ENCODE results near the gene MSANTD7.
"Not testable (repeated sequence)": the region's sequence is repeated elsewhere in the genome, so short reads cannot be mapped to it uniquely, and the experiment has no call there.

MSANTD7 gene

DNA sequence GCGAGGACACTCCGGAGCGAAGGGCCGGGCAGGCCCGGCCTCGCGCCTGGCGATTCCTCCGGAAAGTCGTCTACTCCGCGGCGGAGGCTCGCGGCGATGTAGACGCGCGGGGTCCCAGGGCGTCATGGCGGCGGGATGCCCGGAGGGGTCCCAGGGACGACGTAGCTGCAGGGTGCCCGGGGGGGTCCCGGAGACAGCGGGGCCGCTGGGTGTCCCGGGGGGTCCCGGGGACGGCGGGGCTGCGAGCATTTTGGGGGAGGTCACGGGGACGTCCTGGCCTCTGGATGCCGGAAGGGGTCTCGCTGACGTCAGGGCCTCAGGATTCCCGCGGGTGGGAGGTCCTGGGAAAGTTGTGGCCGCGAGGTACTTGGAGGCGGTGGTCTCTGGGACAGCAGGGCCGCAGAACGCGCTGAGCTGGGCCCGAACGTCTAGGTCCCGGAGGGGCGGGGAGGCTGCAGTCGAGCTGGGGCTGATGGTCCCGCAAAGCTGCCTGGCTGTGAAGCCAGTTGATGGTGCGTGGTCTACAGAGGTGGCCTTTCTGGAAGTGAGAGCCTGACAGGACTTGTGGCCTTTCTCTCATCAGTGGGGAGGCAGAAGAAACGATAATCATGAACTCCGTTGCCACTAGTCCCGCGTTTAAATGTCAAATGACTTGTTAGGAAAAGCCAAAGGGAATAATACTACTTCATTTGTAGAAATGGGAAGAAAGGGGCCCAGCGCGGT lies 637 bp downstream of the MSANTD7 start:
- DNase-seq = no peak

DNA sequence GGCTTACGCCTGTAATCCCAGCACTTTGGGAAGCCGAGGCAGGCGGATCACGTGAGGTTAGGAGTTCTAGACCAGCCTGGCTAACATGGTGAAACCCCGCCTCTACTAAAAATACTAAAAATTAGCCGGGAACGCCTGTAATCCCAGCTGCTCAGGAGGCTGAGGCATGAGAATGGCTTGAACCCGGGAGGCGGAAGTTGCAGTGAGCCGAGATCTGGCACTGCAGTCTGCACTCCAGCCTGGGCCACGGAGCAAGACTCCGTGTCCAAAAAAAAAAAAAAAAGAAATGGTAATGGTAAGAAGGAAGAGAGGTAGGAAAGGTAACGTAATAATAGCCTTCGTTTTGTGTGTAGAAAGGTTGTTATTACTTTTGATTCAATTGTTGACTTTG lies 1.2 kb downstream of the MSANTD7 start:
- DNase-seq = no peak

- DNase-seq = no peak
These were observed 2.1 kb downstream of the MSANTD7 start for GRCh38 chr10:14840178-14840577.

- no peak for DNase-seq
These were observed 5.4 kb downstream of the MSANTD7 start for GRCh38 chr10:14843327-14843988.

DNA sequence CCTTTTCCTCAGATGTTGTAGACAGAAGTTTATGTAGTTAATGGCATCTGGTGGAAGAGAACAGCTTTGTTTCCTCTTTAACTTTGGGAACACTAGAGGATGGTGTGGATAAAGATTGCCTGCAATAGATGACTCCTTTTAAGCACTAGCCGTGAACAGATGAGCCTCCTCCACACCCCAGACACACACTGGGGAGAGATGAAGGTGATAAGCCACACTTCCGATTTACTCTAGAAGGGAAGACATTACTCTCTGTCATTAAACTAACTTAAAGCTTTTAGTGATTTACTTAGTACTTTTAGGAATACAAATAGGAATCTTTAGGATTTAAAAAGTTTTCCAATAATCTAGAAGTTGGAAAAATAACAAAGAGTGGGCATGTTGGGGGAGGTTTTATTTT lies 6.8 kb downstream of the MSANTD7 start:
- DNase-seq = no peak

DNA sequence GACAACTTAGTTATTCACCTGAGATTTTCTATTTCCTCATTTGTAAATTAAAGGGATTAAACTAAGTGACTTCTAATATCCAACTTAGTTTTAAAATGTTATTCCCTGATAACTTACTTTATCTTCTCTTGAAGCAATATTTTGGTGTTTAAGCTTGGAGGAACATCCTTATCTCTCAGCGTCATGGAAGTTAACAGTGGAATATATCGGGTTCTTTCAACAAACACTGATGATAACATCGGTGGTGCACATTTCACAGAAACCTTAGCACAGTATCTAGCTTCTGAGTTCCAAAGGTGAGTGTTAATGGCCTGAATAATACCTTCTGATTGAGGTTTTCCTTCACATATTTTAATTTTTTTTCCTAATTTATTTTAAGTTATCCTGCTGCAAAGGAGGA lies 14.1 kb downstream of the MSANTD7 start:
- DNase-seq = no peak

GRCh38 chr10:14855453-14855852 lies 17.3 kb downstream of the MSANTD7 start:
- no peak for DNase-seq

GRCh38 chr10:14858338-14858960 lies 20.3 kb downstream of the MSANTD7 start:
- no peak for DNase-seq

GRCh38 chr10:14859043-14859442 lies 20.9 kb downstream of the MSANTD7 start:
- DNase-seq = no peak

DNA sequence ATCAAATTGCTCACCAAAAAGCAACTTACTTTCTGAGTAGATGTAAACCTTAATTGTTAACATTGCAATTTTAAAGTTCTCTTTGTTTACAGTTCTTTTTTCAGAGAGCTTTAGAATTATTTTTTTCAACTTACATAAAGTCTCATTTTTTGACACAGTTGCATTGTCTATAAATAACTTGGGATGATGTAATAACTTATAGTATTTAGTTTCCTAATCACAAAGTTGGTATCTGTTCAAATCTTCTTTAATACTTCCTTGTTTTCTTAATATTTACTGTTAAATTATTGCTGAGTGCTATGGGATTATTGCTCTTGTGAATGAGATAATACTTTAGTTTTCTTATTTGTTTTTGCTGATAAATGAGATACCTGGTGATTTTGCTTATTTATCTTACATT lies 21.7 kb downstream of the MSANTD7 start:
- DNase-seq = no peak

DNA sequence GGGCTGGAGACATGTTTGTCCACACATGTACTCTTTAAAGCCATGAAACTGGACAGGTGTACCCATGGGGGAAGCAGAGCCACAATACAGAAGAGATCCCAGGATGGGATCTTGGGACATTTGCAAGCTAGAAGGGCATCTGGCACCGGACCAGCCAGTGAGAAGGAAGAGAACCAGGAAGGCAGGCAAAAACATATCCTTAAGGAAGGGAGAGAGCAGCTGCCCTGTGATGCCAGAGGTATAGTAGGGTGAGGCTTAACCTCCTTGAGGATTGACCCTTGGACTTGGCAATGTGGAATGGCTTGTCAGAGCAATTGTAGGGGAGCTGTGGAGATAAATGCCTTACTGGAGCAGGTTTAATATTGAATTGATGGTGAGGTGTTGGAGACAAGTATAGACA lies 22.7 kb downstream of the MSANTD7 start:
- DNase-seq = no peak

GRCh38 chr10:14864466-14864865 lies 26.4 kb downstream of the MSANTD7 start:
- DNase-seq = not testable (repeated sequence)

DNA sequence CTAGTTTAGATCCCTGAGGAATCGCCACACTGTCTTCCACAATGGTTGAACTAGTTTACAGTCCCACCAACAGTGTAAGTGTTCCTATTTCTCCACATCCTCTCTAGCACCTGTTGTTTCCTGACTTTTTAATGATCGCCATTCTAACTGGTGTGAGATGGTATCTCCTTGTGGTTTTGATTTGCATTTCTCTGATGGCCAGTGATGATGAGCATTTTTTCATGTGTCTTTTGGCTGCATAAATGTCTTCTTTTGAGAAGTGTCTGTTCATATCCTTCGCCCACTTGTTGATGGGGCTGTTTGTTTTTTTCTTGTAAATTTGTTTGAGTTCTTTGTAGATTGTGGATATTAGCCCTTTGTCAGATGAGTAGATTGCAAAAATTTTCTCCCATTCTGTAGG lies 26.8 kb downstream of the MSANTD7 start:
- DNase-seq = not testable (repeated sequence)

GRCh38 chr10:14873090-14873760 lies 35.1 kb downstream of the MSANTD7 start:
- DNase-seq = no peak

DNA sequence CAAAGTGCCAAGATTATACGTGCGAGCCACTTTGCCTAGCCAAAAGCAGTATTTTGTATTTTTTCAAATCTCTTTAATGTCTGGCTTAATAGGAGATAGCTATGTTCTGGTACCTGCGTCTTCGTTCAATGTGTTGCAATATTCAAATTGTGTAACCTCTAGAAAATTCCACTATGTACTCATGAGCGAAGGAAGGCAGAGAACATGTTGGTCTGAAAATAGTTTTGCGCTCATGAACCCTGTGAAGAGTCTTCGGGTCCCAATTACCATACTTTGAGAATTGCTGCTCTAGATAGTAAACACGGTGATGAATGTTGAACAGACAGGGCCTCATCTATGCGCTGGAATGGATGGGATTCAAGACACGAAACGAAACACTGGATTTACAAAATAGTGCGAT lies 37.8 kb downstream of the MSANTD7 start:
- DNase-seq = no peak

- DNase-seq = no peak
These were observed 38.7 kb downstream of the MSANTD7 start for GRCh38 chr10:14876764-14877163.

GRCh38 chr10:14878266-14879123 lies 40.4 kb downstream of the MSANTD7 start, which contains the start of gene SUV39H2:
SUV39H2 (plus strand) TSS chr10:14878866; CDS start chr10:14878889, 23 bp downstream.
- peak; percentile 79 for DNase-seq

GRCh38 chr10:14879124-14879927 lies 41.2 kb downstream of the MSANTD7 start:
- DNase-seq = no peak

- DNase-seq = no peak
These were observed 41.8 kb downstream of the MSANTD7 start for GRCh38 chr10:14879928-14880193.

DNA sequence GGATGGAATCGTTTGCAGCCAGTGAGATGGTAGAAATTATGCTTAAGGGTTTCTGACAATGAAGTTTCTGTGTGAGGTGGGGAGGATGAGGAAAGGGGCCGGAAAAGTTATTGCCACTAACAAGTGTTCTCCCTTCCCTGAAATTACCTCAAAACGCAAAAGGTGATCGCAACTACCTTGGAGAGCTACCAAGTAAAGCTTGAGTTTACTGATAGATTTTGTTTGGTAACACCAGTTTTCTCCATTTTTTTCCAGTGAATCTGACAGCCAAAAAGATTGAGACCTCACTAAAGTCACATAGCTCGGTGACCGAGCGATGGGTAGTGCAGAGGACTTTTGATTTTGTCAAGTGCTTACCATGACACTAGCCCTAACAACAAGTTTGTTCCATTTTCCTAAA lies 42.1 kb downstream of the MSANTD7 start:
- DNase-seq = no peak

GRCh38 chr10:14884082-14884481 lies 46.0 kb downstream of the MSANTD7 start:
- no peak for DNase-seq

Data from NCI-H1105 treated with DMSO at 0.1 percent for 48 hours (cell line).